SK-N-MC (cell line): ENCODE data around the gene NUDT22.

Experiments
- EZH2 ChIP-seq: fragments of 200-600 bp; sonication (generic); IDR thresholded peaks from one replicate; pipeline ENCODE4 v1.6.1; 2017; ENCODE audit warnings: antibody characterized with exemption
- FOXP2 ChIP-seq: optimal IDR thresholded peaks from 2 replicates; pipeline ENCODE3; 2011; ENCODE audit warnings: mild to moderate bottlenecking, moderate library complexity; ENCODE audit not compliant: insufficient read depth; ENCODE audit errors: extremely low read length, control extremely low read depth
- POLR2AphosphoS5 ChIP-seq: IDR thresholded peaks from 2 replicates; pipeline ENCODE4 v1.6.1; 2012; ENCODE audit warnings: mild to moderate bottlenecking, low read depth, low read length, borderline replicate concordance

DNA sequence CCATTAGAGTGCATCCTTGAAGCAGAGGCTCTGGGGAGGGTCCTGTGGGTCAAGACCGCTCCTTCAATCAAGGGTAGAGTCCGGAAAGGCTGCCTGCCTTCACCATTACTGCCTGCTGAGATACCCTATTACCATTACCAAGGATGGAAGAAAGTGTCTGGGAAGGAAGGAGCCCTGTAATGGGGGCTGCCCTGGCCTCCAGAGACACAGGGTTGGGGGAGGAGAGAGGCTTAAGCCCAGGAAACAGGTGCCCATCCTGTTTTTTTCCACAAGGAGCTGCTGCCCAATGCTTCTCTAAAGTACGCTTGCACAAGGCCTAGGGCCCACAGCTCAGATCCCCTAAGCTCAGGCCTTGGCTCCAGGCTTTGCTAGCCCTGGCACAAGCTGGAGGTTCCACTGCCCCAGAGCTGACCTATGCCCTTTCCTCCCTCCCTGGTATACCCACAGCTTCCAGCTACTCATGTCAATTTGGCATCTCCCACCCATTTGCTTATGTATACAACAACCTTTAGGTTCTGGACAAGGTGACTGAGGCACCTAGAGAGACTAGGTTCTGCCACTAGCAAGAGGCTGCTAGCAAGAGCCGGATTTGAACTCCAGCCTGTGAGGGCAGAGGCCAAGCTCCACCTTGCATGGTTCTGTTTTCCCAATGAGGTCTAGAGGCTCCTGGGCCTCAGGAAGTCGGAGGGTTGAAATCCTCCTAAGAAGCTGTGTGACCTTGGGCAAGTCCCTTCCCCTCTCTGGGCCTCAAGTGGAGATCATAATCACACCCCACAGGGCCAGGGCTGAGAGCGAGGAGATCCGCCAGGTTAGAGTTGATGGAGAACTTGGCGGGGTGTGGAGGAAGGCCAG is 23.7 kb downstream of the NUDT22 start:
- no peak for TF ChIP-seq EZH2
- no peak for TF ChIP-seq POLR2AphosphoS5
- no peak for TF ChIP-seq FOXP2
